ENCODE data around the gene ARHGAP6.

Gene ARHGAP6

GRCh38 chrX:11407331-11408108, 258.2 kb downstream of the ARHGAP6 start:
- no peak for TF ChIP-seq CTCF (IDR thresholded peaks at IDR 0.05; ENCODE audit: control insufficient read depth, extremely low read depth, insufficient read depth)
- DNase-seq (ENCODE audit: low read depth): no peak
- H3K4me3 ChIP-seq (ENCODE audit: low read depth, low read length): no peak overlapping the region

- no peak for TF ChIP-seq CTCF (IDR thresholded peaks at IDR 0.05; ENCODE audit: control insufficient read depth, extremely low read depth, insufficient read depth)
- H3K4me3 ChIP-seq (ENCODE audit: low read depth, low read length): no peak overlapping the region
- DNase-seq (ENCODE audit: low read depth): no peak
These were observed 259.5 kb downstream of the ARHGAP6 start for GRCh38 chrX:11406109-11406765.

GRCh38 chrX:11403631-11404030, 262.1 kb downstream of the ARHGAP6 start:
- TF ChIP-seq CTCF (IDR thresholded peaks at IDR 0.05; ENCODE audit: control insufficient read depth, extremely low read depth, insufficient read depth): no peak
- no peak for DNase-seq (ENCODE audit: low read depth)
- no peak overlapping the region for H3K4me3 ChIP-seq (ENCODE audit: low read depth, low read length)

- no peak overlapping the region for H3K4me3 ChIP-seq (ENCODE audit: low read depth, low read length)
- TF ChIP-seq CTCF (IDR thresholded peaks at IDR 0.05; ENCODE audit: control insufficient read depth, extremely low read depth, insufficient read depth): no peak
- no peak for DNase-seq (ENCODE audit: low read depth)
These were observed 263.8 kb downstream of the ARHGAP6 start for GRCh38 chrX:11401966-11402365.

- H3K4me3 ChIP-seq (ENCODE audit: low read depth, low read length): no peak overlapping the region
- TF ChIP-seq CTCF (IDR thresholded peaks at IDR 0.05; ENCODE audit: control insufficient read depth, extremely low read depth, insufficient read depth): no peak
- DNase-seq (ENCODE audit: low read depth): no peak
These were observed 266.1 kb downstream of the ARHGAP6 start for GRCh38 chrX:11399489-11400094.

GRCh38 chrX:11398785-11399184, 266.9 kb downstream of the ARHGAP6 start:
- no peak for TF ChIP-seq CTCF (IDR thresholded peaks at IDR 0.05; ENCODE audit: control insufficient read depth, extremely low read depth, insufficient read depth)
- DNase-seq (ENCODE audit: low read depth): no peak
- no peak overlapping the region for H3K4me3 ChIP-seq (ENCODE audit: low read depth, low read length)
